HG02884 (cell line): ENCODE data around the gene FBXO24.

Experiments
- ATAC-seq: cut with Tn5 transposase; IDR thresholded peaks from one replicate; pipeline ENCODE4 v1.9.1; 2021; ENCODE audit warnings: mild to moderate bottlenecking, moderate library complexity; ENCODE audit not compliant: unreplicated experiment

FBXO24 gene

DNA sequence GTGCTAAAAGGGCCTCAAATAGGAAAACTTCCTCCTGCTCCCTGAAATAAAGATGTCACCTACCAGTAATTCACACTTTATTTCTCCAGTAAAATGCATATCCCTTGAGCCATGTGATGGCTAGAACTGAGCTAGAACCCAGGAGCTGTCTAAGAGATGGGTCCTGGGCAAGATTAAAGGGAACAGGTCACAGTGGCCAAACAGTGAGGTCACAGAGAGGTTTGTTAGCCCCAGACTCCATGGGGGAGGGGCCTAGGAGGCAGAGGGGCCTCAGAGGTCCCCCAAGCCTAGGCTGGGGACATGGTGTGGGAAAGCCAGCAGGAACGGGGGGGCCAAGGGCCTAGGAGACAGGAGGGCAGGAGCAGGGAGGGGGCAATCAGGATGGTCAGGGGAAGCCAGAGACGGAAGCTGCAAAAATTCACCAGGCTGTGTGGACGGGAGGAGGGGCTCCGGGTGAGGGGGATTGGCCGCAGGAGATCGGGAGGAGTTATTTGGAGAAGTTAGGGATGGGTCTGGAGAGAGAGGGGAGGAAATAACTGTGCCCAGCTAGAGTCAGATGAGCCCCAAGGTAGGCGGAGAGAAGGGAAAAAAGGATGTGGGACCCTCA lies 3.3 kb downstream of the FBXO24 start:
- ATAC-seq: no peak

- no peak for ATAC-seq
Observed at GRCh38 chr7:100590077-100590737, 4.1 kb downstream of the FBXO24 start.

- ATAC-seq: no peak
Observed at GRCh38 chr7:100591596-100591995, 5.5 kb downstream of the FBXO24 start.

DNA sequence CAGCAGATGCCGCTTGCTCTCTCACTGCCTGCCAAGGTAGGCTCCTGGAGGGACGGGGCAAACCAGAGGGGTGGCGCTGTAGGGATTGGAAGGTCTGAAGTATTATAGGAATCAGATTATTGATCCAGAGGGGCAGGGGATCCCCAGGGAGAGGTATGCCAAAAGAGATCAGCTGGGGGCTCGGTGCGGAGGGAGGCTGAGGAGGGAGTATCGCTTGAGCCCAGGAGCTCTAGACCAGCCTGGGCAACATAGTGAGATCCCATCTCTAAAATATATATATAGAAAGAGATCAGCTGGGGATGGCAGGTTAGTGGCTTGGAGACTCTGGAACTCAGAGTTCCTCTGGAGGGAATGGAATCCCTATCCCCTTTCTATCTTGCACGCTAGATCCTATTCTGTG lies 9.1 kb downstream of the FBXO24 start:
- ATAC-seq: no peak

DNA sequence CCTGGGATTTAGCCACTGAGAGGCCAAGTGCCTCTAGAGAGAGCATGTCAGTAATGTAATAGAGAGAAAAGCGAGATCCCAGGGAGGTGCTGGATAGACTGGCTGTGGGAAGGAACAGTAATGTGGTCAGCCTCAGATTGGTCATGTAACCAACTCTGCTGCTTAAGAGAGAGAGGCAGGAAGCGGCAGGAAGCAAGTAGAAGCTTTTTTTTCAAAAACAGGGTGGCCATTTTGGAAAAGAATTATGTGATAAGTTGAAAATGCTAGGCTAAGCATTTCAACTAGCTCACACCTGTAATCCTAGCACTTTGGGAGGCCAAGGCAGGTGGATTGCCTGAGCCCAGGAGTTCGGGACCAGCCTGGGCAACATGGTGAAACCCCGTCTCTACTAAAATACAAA lies 12.3 kb downstream of the FBXO24 start:
- no peak for ATAC-seq

DNA sequence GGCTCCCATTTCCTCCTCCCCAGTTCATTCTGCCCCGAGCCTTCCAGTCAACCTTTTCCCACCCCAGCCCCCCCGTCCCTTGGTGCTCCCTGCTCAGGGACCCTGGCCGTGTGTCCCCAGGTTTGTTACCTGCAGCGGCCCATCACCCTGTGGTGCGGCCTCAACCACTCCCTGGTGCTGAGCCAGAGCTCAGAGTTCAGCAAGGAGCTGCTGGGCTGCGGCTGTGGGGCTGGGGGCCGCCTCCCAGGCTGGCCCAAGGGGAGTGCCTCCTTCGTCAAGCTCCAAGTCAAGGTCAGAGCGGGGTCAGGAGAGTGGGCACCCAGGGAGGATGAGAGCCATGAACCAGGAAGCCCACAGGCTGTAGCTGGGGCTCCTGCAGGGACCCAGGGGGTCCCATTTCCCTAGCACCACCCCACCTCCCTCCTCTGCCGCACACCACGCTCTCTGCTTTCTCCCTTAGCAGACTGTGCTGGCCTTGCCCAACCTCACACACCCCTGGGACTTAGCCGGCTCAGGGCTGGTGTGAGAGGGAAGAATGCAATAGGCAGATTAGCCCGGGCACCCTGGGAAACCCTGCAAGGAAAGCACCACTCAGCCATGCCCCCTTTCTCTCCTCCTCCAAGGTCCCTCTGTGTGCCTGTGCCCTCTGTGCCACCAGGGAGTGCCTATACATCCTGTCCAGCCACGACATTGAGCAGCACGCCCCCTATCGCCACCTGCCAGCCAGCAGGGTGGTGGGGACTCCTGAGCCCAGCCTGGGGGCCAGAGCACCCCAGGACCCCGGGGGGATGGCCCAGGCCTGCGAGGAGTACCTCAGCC lies 14.0 kb downstream of the FBXO24 start:
- no peak for ATAC-seq

DNA sequence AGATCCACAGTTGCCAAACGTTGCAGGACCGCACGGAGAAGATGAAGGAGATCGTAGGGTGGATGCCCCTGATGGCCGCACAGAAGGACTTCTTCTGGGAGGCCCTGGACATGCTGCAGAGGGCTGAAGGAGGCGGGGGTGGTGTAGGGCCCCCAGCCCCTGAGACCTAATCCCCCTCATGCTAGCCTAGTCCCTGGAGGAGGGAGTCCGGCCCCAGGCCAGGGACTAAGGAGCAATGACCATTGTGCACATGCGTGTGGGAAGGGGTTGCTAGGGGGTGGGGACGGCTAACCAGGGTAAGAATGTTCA lies 14.6 kb downstream of the FBXO24 start:
- ATAC-seq: no peak

DNA sequence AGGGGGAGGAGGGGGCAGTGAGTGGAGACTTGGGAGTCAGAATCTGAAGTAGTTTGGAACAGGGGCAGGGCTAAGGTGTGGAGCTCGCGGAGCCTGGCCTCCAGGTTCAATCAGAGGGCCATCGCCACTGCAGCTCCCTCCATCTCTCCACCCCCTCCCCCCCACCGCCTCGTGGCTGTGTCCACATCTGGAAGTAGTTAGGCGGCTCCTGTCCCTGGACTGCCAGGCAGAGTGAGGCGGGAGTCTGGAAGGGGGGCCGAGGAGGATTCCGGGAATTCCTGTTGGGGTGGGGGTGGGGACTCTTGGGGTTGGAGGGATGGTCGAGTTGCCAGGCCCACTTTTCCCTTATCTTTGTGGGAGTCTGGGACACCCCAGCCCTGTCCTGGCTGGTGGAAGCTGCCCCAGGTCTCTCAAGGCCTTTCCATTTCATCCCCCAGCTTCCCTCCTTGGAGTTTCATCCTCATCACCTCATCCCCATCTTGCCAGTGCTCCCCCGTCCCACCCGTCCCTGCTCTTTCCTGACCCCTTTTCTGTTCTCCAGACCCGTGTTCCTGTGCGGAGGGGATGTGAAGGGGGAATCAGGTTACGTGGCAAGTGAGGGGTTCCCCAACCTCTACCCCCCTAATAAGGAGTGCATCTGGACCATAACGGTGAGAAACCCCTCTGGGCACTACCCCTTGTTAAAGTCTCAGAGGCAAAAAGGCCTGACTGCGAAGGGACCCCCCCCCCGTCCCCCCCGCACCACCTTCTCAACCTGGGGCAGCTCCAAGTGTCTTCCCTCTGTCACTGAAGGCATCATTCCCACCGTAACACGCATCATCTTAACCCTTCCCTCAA lies 17.0 kb downstream of the FBXO24 start:
- ATAC-seq: no peak

GRCh38 chr7:100603726-100604027 lies 17.5 kb downstream of the FBXO24 start:
- no peak for ATAC-seq

DNA sequence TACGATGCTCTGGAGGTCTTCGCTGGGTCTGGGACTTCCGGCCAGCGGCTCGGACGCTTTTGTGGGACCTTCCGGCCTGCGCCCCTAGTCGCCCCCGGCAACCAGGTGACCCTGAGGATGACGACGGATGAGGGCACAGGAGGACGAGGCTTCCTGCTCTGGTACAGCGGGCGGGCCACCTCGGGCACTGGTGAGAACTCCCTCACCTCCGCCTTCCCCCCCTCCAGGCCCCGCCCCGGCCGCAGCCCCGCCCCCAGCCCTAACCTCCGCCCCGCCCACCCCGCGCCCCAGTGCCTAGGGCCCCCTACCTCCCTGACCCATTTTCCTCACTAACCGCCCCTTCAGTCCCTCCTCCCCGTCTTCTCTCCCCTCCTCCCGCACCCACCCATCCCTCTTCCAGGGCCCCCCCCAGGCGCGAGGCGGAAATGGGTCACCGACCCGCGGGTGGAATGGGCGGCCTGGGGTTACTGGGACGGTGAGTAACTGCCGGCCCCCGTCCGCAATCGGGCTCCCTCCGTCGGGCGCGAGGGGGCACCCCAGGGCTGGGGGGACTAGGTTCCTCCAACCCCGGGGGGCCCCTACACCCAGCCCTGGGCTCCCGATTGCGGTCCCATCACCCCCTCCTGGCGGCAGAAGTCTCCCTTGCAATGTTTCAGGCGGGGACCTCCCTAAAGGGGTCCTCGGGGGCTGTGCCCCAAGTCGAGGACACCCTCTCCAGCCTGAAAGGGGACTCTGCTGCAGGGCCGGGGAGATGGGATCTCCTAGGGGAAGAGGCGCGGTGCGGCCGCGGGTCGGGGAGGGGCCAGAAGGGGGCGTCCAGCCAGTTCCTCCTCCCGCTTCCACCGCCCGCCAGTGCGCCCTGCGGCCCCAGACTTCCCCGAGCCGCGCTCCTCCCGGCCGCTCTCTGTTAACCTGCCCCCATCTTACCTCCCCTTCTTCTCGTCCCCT lies 18.2 kb downstream of the FBXO24 start:
- no peak for ATAC-seq

DNA sequence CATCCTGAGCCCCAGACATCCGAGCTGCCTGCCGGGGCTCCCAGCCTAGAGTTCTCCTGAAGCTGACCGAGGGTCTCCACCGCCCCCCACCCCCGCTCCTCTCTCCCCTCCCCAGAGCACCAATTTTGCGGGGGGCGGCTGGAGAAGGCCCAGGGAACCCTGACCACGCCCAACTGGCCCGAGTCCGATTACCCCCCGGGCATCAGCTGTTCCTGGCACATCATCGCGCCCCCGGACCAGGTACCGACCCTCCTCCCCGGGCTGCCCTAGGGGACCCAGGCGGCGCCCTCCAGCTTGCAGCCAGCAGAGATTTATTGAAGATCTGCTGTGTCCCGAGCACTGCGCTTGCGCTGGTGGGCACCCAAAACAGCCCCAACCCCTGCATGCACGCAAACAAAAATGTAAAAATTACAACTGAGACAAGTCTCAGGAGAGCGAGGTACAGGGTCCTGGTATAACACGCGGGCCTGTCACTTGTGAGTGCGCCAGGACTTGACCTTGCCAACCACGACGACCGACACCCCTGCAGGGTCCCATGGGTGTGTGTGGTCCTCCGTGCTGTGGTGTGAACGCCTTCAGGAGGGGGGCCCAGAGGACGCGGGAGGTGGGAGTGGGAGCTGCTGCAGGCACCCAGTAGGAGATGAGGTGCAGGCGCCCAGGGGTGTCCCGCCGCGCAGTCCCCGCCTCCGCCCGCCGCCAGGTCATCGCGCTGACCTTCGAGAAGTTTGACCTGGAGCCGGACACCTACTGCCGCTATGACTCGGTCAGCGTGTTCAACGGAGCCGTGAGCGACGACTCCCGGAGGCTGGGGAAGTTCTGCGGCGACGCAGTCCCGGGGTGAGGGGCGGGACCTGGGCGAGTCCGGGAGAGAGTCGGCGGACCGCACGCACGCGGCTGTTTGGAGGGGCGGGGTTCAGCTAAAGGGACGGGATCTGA lies 19.1 kb downstream of the FBXO24 start:
- ATAC-seq: no peak

DNA sequence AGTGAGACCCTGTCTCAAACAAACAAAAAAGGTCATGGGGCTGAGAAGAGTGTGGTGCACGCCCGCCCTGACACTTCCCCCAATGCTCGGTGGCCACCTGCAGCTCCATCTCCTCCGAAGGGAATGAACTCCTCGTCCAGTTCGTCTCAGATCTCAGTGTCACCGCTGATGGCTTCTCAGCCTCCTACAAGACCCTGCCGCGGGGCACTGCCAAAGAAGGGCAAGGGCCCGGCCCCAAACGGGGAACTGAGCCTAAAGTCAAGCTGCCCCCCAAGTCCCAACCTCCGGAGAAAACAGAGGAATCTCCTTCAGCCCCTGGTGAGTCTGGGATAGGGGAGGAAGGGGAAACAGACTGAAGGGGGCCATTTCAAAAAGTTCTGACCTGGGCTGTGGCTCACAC lies 20.2 kb downstream of the FBXO24 start:
- ATAC-seq: no peak

- no peak for ATAC-seq
Observed at GRCh38 chr7:100607111-100607510, 21.0 kb downstream of the FBXO24 start.

DNA sequence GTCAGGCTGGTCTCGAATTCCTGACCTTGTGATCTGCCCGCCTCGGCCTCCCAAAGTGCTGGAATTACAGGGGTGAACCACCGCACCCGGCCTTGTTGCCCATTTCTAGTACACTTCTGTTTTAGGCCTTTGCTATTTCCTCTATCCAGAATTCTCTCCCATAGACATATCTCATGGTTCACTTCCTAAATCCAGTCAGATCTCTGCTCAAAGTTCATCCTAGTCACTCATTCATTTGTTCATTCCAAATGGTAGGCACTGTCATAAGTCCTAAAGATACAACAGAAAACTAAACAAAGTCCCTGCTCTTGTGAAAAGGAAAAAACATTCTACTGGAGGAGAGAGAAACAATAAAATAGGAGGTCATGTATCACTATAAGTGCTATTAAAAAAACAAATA lies 23.8 kb downstream of the FBXO24 start:
- ATAC-seq: no peak

DNA sequence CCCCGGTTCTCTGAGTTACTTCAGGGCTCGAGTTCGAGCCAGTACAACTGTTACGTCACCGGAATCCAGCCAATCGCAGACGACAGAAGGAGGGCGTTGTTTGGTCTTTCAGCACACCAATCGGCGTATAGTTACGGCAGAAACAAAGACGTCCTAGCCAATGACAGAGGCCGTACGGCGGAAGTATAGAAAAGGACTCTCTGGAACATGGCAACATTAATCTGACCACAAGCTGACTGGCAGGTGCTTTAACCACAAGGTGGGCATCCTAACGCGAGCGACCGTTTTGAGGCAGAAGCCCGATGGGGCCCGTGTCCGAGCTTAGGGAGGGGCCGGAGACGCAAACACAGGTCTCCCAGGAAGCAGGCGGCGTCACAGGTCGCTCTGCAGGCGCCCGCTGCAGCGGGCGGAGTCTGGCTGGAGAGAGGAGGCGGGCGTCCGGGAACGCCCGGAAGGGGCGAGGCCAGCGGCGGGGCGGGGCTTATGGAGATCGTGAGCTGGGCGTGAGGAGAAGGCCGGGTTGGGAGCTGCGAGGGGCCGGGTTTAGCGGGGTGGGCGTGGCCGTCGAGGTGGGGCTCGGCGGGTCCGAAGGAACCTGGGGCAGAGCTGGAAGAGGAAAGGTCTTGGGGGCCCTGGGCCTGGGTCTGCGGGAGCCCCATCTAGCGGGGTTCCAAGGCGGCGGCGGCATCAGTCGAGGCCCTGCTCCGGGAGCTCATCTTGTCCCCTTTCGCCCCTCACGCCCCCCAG lies 26.0 kb downstream of the FBXO24 start, which contains the start of gene MOSPD3:
MOSPD3 (plus strand) TSS at position 558 of the 747 bp plus-strand sequence. CDS start 252 bp downstream, outside the sequence.
- ATAC-seq: peak; percentile 86

DNA sequence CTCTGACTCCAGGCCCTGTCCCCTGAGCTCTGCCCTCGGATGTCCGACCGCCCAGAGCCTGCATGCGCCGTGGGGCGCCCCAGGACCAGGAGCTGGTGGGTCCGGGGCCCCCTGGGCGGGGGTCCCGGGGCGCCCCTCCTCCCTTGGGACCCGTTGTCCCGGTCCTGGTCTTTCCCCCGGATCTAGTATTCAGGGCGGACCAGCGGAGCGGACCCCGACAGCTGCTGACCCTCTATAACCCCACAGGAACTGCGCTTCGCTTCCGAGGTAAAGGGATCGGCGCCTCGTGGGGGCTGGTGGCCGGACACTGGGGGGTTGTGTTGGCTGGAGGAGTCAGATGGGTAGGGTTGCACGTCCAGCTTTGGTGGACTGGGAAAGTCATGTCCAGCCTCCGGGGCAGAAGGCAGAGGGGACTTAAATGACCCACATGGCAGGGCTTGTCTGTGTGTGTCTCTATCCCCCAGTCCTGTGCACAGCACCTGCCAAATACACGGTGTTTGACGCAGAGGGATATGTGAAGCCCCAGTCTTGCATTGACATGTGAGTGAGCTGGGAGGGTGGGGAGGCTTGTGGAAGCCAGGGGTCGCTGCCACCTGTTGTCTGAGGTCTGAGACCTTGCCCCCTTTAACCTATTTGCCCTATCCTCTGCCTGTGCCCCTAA lies 26.7 kb downstream of the FBXO24 start:
- no peak for ATAC-seq

- ATAC-seq: no peak
Observed at GRCh38 chr7:100613412-100614175, 27.5 kb downstream of the FBXO24 start.
